Suppressor macrophage treated with lipopolysaccharide for 1 hour (primary cell): ENCODE measurements around the gene FAXC.
"Not testable (repeated sequence)": the region's sequence is repeated elsewhere in the genome, so short reads cannot be mapped to it uniquely, and the experiment has no call there.

Experiments used
- DNase-seq, 3 donors: peaks; one replicate each; pipeline ENCODE4 v3.0.0-alpha.2; 2020 to 2022

The FAXC gene

DNA sequence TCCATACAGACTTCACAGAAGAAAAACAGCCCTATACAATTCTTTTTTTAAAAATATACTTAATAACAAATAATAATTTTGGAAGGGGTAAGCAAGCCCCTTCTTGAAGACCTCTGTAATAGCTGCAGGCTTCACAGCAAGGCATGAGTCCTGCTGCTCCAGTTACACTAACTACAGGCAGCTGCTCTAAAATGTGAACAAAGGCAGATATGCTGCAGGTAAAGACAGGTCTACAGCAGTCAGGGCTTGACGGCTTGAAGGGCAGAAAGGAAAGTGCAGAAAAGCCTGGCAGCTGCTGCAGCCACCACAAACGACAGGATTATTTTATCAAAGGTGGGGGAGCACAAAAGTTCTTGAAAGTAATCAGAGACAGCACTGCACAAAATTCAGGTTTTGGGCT, 11.3 kb downstream of the FAXC start:
- DNase-seq: no peak

DNA sequence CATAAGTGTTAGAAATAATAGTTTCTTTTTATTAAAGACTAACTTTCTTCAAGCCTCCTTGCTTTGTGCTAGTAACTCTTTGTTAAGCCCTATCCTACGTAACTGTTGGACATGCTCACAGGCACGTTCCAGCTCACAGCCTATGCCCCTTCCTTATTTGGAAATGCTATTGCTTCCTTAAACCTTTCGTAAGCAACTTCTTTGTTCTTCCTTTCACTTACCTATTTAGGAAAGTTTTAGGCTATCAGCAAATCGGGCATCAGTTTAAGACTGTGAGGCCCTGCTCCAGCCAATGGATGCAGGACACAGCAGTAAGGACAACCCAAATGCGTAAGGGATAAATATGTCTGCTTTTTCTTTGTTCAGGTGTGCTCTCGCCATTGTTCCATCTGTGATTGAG, 14.2 kb downstream of the FAXC start:
- not testable (repeated sequence) for DNase-seq

DNA sequence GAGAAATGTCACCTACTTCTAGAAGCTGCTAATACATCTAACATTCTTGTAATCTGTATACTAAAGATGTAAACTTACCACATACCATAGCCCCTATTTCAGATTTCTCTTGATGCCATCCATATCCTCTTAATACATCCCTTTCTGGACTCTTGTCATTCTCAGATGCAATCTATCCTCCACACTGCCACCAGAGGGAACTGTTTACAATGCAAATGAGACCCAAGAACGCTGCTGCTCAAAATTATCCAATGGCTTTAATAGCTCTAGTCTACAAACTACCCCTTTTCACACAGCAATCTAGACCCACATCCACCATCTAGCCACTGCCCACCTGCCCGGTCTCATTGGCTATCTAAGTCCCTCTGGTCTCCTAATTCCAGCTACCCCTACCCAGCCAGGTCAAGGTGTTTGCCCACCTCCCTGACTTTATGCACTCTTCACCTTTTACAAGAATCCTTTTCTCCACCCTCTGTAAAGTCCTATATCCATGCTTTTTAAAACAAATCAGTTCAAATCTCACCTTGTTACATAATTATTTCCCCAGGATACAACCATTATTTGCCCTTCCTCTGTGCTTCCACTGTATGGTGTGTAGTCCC, 14.8 kb downstream of the FAXC start:
- peak; percentile 52 to 57 (median 57) for DNase-seq

DNA sequence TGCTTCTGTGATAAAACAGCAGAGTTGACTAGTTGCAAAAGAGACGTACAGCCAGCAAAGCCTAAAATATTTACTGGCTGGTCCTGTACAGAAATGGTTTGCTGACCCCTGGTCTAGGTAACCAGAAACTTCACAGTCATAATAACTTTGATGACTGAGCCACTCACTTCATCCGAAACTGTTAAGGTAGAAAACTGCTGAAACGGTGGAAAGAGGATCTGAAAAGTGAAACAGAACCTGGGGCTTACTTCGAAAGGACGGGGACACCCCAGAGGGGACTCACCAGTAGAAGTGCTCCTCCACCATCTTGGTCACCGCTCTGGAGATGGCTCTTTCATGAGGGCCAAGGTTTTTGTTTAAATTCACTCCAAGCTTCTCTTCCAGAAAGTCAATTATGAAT, 16.4 kb downstream of the FAXC start:
- no peak for DNase-seq

DNA sequence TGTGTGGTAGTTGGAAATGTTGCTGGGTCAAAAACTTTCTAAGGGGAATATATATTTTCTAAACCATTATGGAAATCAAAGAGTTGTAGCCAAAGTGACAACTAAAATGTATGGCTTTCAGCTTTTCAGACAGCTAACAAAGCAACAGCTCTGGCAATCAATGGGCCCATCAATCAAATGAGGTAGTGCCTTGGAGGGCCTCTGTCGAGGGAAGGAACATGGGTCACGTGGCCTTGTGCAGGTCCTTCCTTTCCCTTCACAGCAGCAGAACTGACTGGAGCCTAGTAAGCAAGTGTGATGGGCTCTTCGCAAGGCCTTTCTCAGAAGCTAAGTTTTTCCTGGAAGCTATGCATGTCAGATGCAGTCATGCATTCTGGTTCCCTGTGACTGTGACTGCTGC, 17.9 kb downstream of the FAXC start:
- DNase-seq: no peak

DNA sequence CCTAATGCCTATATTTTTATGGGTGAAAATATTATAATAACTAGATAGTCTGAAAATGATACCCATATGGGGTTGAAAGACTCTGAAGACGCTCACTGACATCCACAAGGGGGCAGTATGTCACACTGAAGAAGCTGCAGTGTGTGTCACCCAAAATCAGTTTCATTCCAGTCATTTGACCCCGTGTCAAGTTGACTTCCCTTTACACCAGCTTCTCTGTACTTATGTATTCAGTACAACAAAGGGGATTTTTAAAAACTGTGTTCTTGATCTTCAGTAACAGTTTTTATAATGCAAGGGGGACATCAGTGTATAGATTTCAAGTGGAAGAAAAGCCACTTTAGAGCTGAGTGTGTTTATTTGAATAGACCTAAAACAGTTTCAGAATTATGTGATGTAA, 19.3 kb downstream of the FAXC start:
- peak; percentile 90 to 94 (median 91) for DNase-seq

DNA sequence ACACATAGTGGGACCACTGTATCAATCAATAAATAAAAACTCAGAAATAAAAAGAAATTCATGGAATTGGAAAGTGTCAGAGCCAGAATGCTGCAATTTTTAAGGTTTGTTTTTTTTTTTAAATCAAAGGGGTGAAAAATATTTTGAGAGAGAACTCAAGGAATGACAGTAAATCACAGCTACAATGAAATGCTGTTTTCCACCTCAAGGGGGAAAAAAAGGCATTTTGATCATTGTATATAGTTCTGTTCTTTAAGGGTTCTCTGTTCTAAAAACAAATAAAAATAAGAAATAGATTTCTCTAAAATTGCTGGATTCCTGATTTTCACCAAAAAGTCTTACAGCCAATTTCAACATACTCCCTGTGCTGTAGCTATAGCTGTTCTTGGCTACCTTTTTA, 24.5 kb downstream of the FAXC start:
- no peak for DNase-seq

DNA sequence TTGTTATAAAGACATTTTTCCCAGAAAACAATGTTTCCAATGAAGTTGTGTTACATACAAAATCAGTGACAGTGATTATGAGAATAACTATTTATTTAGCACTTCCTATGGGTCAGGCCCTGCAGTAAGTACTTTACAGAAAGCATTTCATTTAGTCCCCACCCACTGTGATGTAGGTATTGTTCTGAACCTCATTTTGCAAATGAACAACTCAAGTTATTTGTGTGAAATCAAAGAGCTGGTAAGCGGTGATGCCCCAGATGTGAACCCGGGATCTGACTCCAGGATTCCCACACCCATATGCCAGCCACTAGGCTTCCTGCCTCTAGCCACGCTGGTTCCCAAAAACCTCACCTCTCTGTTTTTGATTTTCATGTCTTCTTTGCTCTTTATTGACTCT, 30.9 kb downstream of the FAXC start:
- DNase-seq: no peak

DNA sequence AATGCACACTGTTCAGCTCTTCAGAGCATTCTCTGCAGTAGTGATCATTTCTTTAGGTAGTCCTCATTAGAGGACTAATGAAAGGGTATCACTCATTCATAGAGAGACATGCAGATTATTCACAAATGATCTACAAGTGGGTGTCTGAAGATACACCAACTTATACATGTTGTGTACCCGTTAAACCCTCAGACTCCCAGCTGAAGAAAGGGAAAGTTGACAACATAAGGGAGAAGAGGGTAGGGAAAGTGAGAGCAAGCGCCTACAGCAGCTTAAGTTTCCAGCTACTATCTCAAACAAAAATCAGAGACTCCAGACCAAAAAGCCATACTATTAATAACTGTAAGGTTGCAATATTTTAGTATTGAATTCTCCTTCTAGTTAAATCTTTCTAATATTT, 37.1 kb downstream of the FAXC start:
- no peak for DNase-seq

DNA sequence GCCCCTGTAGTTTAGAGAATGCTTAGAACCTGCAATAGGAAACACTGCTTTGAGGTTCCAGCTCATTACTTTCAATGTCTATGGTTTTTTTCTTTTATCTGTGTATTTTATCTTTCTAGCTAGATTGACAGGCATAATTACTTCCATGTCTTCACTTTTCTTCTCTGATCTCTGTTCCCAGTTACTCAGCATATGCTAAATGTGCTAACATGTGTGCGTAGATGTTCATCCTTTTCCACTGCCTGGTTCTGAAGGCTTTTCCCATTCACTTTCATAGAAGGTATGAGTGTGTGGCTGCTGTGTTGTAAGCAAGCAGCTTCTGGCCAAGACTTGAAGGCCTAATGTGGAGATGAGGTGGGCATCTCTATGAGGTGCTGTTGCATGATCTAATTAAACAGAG, 38.9 kb downstream of the FAXC start:
- DNase-seq: no peak

DNA sequence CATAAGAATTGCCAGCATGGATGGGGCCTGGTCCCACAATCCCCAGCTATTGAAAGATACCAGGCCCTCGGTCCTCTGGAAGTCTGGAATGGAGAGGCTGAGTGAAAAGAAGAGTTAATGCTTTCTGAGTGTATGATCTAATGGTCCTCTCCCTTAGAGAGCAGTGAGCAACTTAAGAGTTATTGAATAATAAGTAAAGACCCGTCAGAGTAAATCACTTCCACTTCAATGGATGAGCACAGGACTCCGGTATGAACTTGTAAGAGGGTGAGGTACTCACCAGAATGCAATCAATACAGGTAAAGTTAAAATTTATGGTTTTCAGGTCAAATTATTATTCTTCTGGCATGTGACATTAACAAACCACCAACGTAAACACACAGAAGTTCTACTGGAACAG, 39.9 kb downstream of the FAXC start:
- DNase-seq: no peak

DNA sequence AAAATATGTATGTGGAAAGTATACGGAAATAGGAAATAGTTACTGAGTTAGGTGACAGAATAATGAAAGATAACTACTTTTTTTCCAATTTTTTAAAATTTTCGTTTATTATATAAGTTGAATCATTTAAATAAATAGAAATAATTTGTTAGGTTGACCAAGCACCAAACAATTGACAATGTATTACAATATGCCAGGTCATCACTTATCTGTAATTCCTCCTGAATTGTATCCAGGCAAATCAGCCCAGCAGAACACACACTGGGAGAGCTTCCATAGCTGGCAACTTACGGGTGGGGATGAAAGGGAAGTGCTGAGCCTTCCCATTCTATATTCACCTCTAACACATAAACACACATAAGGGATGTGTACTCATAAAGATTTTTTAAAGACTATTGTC, 40.7 kb downstream of the FAXC start:
- no peak for DNase-seq

DNA sequence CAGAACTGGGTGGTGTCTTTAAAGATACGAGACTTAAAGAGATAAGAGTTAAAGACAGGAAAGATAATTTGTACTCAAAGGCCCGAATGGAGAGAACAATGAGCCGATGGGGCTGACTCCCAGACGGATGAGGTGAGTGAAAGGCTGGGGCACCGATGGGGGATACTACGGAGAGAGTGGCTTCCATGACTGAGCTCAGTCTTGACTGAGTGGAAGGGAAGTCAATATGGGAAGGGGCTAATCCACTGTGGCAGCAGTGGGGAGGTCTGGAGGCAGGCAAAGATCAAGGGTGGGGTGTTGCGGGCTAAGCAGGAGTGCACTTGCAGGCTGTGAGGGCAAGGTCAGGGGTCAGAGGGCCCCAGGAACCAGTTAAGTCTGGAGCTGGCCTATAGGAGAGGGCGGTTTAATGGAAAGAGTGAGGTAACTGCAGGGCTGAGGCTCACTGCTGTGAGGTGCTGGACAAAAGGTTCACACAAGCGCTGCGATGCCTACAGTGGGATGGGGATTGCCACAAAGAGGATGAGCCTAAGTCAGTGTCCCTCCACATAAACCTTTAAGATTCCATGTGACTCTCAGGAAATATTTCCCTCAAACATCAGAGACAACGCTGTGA, 42.1 kb downstream of the FAXC start:
- no peak for DNase-seq

DNA sequence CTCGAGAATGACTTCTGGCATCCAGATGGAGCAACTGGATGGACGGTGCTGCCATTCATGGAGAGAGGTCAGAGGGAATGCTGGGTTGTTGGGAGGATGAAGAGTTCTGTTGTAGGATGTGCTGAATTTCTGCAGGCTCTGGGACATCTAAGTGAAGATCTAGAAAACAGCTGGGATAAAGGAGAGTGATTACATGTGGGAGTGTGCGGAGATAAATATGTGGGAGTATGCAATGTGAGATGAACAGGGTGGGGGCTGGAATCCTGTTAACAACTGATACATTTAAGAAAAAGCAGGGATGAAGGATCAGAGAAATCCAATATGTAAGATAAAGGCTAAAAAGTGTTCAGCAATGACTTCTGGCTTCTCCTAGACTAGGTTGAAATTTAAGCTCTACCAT, 43.1 kb downstream of the FAXC start:
- no peak for DNase-seq

DNA sequence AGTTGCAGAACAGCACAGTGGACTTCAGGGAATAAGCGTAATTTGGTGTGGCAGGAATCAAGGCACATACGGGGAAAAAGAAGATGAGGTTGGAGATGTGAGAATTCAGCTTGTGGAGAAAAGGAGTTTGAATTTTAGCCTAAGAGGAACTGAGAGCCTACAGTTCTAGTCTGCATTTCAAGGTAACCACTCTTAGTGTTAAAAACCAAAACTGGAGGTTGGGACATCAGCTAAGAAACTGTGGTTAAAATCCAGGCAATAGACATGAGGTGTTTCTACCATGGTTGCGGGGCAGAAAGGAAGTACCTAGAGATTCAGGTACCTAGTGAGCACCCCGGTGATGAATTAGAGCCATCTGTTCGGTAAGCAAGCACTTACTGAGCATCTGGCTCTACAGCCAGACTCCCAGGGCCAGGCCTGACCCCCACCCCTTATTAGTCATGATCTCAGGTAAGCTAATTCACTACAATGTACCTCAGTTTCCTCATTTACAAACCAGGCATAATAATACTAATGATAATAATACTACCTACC, 44.4 kb downstream of the FAXC start:
- DNase-seq: no peak

DNA sequence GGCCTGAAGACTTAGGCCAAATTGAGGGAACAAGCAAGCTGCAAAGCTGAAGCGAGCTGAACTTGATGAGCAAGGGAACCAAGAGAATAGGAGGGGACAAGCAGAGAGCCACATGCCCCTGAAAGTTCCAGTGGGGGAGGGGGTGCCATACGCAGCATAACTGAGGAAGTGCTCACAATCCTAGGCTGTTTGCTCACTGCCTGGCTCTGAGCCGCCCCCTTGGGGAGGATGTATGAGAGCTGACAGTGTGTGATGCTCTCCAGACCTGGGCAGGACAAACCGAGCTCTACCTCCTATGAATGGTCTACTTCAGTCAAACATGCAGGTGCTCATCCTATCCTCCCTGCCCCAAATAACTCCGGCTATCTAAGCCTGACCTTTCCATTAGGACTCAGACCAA, 52.1 kb downstream of the FAXC start:
- no peak for DNase-seq

DNA sequence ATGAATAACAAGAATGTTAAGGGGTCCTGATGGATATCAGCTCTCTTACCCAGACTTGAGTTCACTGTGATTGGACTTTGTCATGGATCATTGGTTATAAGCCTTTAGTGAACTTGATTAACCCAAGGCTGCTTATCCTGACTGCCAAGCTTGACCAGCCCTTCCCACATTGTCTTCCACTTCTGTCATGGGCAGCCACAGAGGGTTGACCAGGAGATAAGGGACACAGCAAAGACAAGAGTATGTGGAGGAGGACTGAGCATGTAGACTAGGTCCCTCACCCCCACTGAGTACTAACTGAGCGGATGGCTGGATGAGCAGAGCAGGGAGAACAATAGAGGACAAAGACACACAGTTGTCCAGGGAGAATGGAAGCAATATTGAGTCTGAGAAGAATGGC, 52.5 kb downstream of the FAXC start:
- no peak for DNase-seq

DNA sequence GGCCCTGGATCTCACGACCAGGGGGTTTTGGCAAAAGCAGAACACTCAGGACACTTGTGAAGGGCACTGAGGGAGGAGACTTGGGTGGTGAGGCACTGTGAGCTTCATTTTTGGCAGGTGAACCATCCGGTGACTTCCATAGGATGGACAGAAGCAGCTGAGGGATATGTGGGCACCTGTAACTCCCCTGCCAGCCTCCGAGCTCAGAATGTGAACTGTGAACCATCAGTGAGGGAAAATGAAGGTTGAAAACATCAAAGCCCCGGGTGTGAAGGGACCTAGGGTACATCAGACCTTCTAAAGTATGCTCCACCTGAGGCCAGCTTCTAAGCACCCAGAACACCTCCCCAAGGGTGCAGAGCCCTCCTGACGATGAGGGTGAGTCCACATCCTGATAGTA, 53.2 kb downstream of the FAXC start:
- DNase-seq: no peak

DNA sequence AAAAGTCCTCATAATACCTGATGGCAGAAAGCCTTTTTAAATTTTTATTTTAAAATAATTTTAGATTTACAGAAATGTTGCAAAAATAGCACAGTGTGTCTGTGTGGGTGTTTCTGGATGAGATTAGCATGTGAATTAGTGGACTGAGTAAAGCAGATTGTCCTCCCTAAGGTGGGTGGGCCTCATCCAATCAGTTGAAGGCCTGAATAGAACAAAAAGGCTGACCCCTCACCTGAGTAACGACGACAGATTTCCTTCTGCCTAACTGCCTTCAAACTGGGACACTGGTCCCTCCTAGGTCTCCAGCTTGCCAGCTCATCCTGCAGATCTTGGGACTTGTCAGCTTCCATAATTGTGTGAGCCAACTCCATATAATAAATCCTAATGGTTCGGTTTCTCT, 54.2 kb downstream of the FAXC start:
- DNase-seq: no peak

DNA sequence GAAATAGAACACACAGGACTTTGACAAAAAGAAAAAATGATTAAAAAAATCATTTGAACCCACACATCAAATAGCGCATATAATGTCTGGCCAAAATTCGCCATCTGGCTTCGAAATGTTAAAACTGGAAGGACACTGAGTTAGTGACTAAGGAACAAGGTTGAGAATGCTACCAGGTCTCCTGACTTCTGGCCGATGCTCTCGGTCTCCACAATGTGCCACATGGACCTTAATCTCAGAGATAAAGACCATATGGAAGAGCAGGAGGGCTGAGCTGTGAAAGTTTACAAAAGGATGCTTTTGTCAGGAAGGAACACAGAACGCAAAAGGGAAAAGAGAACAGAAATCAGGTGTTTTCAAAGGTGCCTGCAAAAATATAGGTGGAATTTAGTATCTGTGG, 54.7 kb downstream of the FAXC start:
- no peak for DNase-seq

DNA sequence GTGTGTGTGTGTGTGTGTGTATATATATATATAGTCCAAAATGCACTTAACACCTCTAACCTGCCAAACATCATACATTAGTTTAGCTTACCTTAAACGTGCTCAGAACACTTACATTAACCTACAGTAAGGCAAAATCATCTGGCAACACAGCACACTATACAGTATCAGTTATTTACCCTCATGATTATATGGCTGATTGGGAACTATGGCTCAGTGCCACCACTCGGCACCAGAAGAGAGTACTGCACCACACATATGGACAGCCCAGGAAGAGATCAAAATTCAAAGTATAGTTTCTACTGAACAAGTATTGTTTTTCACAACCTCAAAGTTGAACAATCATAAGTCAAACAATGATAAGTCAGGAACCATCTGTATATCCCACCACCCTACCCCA, 59.8 kb downstream of the FAXC start:
- no peak for DNase-seq

DNA sequence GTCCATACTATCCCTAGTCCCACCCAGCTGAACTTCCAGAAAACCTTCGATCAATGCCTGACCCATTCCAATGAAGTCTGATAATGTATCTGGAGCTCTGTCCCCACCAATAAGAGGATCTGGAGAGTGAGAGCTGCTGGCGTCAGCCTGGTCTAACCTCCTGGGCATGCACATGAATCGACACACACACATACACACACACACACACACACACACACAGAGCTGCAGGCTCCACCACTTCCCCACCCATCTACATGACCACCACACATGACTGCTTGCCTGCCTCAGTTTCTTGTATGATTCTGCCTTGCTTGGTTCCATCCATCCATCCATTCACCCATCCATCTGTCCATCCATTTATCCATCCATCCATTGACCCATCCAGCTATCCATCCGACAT, 60.8 kb downstream of the FAXC start:
- no peak for DNase-seq

DNA sequence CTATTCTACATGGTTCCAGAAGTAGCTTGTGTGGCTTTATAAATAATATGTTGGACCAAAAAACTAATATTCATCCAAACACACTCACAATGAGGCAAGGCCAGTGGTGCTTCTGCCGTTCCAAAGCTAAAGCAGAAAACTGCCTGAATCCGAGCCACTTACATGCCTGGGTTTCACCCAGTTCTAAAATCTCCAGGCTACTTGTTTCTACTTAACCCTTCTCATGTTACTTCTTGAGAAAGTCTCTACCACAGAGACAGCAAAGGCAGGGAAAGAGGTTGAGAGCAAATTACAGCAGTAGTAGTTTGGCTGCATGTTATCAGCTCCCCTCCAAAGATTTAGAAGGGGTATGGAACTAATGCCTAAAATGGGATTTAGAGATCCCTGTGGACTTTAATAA, 62.0 kb downstream of the FAXC start:
- no peak for DNase-seq

DNA sequence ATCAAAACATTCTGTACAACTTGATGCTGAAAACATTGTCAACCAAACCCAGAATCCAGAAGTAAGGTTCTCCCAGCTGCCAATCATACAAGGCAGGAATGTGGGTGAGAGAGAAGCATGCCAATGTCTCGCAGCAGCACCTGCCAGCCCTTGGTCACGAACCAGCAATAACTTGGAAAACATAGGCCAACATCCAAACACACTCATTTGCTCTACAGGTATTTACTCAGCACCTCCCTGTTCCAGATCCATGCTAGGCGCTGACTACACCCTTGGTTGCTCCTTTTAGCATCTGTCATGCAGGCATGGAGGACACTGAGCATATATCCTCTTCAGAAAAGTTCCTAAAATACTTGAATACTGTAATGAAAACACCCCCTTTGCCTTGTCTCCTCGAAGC, 63.6 kb downstream of the FAXC start:
- no peak for DNase-seq

DNA sequence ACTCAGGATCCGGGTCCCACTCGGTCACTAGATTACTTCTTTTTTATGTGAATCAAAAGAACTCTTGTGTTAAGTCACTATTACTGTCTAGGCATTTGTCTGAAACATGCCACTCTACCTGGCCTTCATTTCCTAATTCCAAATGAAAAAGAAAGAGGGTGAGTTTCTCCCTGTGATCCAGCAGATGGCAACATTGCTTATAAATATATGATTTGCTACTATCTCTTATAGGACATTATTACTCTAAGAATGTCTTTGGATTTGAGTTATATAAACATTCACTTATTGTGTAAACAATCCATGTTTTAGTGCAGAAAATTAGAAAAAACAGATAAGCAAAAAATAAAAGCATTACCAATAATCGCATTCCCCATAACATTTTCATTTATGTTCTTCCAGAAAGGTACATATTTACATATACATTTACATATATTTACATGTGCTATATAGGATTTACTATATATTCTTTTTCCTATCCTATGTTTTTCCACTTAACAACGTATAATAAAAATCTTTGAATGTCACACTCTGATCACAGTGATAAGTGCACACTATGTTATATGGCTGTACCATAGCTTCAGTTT, 66.9 kb downstream of the FAXC start:
- DNase-seq: peak in 2 of 3 donors; percentile 4 to 19
